Measurements from ENCODE around the gene ARSK. TPM values are rescaled to one million over a fixed set of nuclear protein-coding genes. Genes with fewer than 3 reads are reported as not detected.

Gene ARSK
- total RNA-seq, 4 donors from 2014 or later: 11.0 to 19.9 (median 13.7) TPM

- DNase-seq (ENCODE audit: low spot score in 2 of 2): no peak
- H3K4me1 ChIP-seq: peaks cover 0 to 25% (median 20%) of the 10 kb centered on the region in 4 donors
- WGBS, 2 donors: 8 to 9% methylated on average over 13 to 20 of the region's 92 CpGs
- no peaks in the 10 kb centered on the region for H3K36me3 ChIP-seq
- H3K27ac ChIP-seq: peak overlapping the region; percentile 14 to 77 (median 72)
- H3K9me3 ChIP-seq: no peaks in the 10 kb centered on the region
- no peaks in the 10 kb centered on the region for H3K27me3 ChIP-seq
- peak overlapping the region; percentile 38 to 73 (median 61) for H3K4me3 ChIP-seq
- TF ChIP-seq CTCF (IDR thresholded peaks at IDR 0.05) (peak in 1 of 5 experiments; percentile 2), EP300 (IDR thresholded peaks at IDR 0.05) (peak in 1 of 2 donors; percentile 39), POLR2A (IDR thresholded peaks at IDR 0.05) (peak in 1 of 2 donors; percentile 29)
These were observed 66.3 kb downstream of the ARSK start for GRCh38 chr5:95620870-95621838.

DNA sequence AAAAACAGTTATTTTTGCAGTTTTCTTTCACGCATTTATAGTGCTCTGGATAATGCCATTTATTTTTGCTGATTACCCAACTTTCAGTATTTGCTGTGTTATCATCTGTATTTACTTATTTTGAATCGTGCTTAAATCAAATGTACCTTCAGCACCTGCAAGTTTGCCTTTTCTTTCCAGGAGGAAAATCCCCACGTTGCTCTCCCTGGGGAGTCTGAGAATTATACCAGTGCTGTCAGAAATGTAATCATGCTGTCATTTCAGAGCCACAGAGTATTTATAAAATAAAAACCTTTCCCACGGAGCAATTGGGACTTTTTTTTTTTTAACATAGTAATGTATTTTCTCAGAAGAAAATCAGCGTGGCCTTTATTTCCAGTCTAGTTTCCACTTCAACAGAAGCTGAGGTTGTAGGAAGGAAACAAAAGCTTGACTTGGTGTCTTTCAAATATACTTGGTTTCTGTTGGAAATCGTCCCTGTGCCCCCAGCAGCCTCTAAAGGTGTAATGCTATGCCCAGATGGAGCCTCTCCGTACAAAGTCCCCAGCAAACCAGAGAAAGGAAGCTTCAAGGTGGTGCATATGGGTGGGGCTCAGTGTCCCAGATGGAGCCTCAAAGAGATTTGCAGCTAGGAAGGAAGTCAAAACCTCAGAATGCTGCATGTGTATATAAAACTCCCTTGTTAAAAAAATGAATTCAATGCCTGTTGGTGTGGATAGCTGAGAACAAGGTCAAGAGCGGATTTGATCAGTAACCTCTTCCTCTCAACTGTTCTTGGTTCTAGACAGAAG lies 67.1 kb downstream of the ARSK start:
- TF ChIP-seq POLR2A (IDR thresholded peaks at IDR 0.05): no peak
- TF ChIP-seq CTCF (IDR thresholded peaks at IDR 0.05): no peak
- TF ChIP-seq EP300 (IDR thresholded peaks at IDR 0.05): no peak
- H3K9me3 ChIP-seq: no peaks in the 10 kb centered on the region
- WGBS, 2 donors: 59% methylated on average over 8 of the region's 8 CpGs
- H3K4me3 ChIP-seq: peak overlapping the region in 3 of 4 donors; percentile 38 to 73 (median 51)
- peaks cover 0 to 25% (median 20%) of the 10 kb centered on the region in 4 donors for H3K4me1 ChIP-seq
- DNase-seq (ENCODE audit: low spot score in 2 of 2): no peak
- H3K36me3 ChIP-seq: no peaks in the 10 kb centered on the region
- H3K27ac ChIP-seq: peak overlapping the region in 2 of 4 donors; percentile 72 to 77
- H3K27me3 ChIP-seq: no peaks in the 10 kb centered on the region

DNA sequence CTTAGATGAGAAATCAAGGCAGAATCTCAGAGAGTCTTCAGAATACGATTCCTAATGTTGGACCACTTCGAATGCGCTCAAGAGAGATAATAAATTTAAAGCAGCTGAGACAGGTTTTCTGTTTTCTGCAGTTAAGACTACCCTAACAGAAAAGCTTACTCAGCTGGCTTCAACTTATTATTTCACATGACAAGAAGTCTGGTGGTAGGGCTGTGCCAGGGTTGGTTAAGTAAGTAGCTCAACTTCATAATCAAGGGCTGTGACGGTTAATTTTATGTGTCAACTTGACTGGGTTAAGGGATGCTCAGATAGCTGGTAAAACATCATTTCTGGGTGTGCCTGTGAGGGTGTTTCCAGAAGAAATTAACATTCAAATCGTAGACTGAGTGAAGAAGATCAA lies 68.8 kb downstream of the ARSK start:
- TF ChIP-seq POLR2A (IDR thresholded peaks at IDR 0.05) (no peak), EP300 (IDR thresholded peaks at IDR 0.05) (no peak), CTCF (IDR thresholded peaks at IDR 0.05) (no peak)
- Histone ChIP-seq H3K27ac (no peak overlapping the region), H3K4me3 (no peak overlapping the region), H3K27me3 (no peaks in the 10 kb centered on the region), H3K4me1 (peaks cover 0 to 25% (median 20%) of the 10 kb centered on the region in 4 donors), H3K36me3 (no peaks in the 10 kb centered on the region), H3K9me3 (no peaks in the 10 kb centered on the region)
- no peak for DNase-seq (ENCODE audit: low spot score in 2 of 2)
- 92 to 97% methylated on average over 5 of the region's 5 CpGs for WGBS, 2 donors

DNA sequence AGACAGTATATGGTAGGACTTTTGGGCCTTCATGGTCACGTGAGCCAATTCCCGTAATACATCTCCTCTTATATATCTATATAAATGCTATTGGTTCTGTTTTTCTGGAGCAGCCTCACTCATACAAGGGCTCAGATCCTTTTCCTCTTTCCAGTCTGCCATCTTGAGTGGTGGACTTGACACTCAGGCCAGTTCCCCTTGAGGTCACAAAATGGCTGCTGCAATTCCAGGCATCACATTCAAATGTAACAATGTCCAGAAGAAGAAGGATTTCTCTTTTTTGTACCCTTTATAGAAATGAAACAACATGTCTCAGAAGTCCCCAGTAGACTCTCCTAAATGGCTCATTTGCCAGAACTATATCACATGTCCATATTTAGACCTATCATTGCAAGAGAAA lies 69.5 kb downstream of the ARSK start:
- no peak for TF ChIP-seq EP300 (IDR thresholded peaks at IDR 0.05)
- TF ChIP-seq CTCF (IDR thresholded peaks at IDR 0.05): no peak
- no peak for TF ChIP-seq POLR2A (IDR thresholded peaks at IDR 0.05)
- Histone ChIP-seq H3K27ac (no peak overlapping the region), H3K27me3 (no peaks in the 10 kb centered on the region), H3K4me3 (no peak overlapping the region), H3K9me3 (no peaks in the 10 kb centered on the region), H3K4me1 (peaks cover 0 to 20% (median 18%) of the 10 kb centered on the region in 4 donors), H3K36me3 (no peaks in the 10 kb centered on the region)
- DNase-seq (ENCODE audit: low spot score in 2 of 2): no peak
- 97 to 99% methylated on average over 2 of the region's 2 CpGs for WGBS, 2 donors

All from tibial nerve (tissue), 4 donors.